HG02798 (cell line): Measurements from ENCODE around the gene CRHBP.
"Not testable (repeated sequence)": the region's sequence is repeated elsewhere in the genome, so short reads cannot be mapped to it uniquely, and the experiment has no call there.

Source experiments
- ATAC-seq: cut with Tn5 transposase; IDR thresholded peaks from one replicate; pipeline ENCODE4 v1.9.1; 2021; ENCODE audit warnings: mild to moderate bottlenecking; ENCODE audit not compliant: unreplicated experiment, poor library complexity

The CRHBP gene, protein sequence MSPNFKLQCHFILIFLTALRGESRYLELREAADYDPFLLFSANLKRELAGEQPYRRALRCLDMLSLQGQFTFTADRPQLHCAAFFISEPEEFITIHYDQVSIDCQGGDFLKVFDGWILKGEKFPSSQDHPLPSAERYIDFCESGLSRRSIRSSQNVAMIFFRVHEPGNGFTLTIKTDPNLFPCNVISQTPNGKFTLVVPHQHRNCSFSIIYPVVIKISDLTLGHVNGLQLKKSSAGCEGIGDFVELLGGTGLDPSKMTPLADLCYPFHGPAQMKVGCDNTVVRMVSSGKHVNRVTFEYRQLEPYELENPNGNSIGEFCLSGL

GRCh38 chr5:76952795-76953536 is at the start of gene CRHBP:
CRHBP (plus strand) TSS chr5:76953045; CDS start chr5:76953135, 90 bp downstream.
- no peak for ATAC-seq

DNA sequence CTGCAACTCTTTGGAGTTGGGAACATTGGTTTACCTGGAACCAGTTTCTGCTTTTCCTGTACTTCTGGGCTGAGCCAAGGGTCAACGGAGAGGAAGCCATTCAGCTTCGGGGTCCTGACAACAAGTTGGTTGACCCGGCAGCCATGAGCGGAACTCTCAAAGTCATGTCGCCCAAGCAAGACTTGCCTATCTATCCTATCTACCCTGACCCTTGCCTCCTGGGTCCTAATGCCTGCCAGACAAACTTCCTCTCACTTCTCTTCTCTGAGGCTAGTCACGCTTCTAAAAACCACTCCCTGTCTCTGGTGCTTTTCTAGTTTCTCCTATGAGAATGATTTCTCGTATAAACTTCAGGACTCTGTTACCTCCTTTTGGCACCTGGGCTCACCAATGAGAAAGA is 44.7 kb upstream of the CRHBP start:
- ATAC-seq = no peak

- not testable (repeated sequence) for ATAC-seq
Measured at GRCh38 chr5:76910344-76910933, 42.4 kb upstream of the CRHBP start.

DNA sequence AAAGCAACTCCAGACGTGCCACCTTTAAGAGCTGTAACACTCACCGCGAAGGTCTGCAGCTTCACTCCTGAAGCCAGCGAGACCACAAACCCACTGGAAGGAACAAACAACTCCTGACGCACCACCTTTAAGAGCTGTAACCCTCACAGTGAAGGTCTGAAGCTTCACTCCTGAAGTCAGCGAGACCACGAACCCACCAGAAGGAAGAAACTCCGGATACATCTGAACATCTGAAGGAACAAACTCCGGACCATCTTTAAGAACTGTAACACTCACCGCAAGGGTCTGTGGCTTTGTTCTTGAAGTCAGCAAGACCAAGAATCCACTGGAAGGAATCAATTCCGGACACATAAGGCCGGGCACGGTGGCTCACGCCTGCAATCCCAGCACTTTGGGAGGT is 38.2 kb upstream of the CRHBP start:
- ATAC-seq = not testable (repeated sequence)

- ATAC-seq = no peak
Measured at GRCh38 chr5:76918539-76918938, 34.3 kb upstream of the CRHBP start.

DNA sequence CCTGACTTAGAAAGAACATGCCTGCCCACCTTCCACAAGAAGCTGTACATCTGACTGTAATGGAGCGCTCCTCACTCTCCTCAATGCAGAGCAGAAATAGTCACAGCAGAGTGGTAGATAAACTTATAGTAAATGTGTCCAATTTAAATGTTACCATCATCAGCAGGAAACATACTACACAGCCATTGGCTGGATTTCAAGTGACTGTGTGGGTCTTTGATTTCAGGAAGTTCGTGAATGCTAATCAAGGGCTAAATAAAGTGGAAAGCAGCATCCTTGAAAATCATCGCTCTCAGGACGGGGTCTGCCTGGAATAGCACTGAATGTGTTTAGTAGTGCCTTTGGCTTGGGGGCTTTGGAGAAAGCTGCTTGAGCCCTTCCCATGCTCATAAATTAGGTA is 32.4 kb upstream of the CRHBP start:
- no peak for ATAC-seq

GRCh38 chr5:76926329-76927105 is 26.3 kb upstream of the CRHBP start:
- ATAC-seq = no peak

GRCh38 chr5:76927961-76928360 is 24.9 kb upstream of the CRHBP start:
- ATAC-seq = no peak

GRCh38 chr5:76930083-76930482 is 22.8 kb upstream of the CRHBP start:
- no peak for ATAC-seq

- ATAC-seq = no peak
Measured at GRCh38 chr5:76938177-76938576, 14.7 kb upstream of the CRHBP start.

- ATAC-seq = no peak
Measured at GRCh38 chr5:76941000-76941399, 11.8 kb upstream of the CRHBP start.

DNA sequence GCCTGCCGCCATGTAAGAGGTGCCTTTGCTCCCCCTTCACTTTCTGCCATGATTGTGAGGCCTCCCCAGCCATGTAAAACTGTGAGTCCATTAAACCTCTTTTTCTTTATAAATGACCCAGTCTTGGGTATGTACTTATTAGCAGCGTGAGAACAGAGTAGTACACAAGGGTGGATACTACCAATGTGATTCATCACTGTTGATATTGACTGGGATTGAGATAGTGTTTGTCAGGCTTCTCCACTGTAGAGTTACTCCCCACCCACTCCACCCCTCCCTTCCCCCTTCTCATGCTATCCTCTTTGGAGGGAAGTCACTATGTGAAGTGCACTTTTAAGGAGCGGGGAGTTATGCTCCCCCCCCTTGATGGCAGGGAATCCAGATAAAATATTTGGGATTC is 11.4 kb upstream of the CRHBP start:
- ATAC-seq = no peak

DNA sequence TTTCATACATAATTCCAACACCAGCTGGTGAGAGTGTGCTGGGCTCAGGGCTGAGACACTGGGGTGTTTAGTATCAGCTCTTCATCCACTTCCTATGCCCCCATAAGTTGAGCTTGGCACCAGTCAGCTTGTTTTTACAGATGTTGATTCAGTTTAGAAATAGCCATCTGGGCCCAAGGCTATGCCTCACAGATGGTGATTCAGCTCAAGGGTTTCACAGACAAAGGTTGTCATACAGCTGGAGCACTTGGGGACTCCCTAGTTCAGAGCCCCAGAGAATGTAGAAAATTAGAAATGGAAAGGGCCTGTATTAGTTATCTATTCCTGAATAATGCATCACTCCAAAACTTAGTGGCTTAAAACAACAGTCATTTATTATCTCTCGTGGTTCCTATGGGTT is 10.3 kb upstream of the CRHBP start:
- no peak for ATAC-seq

- no peak for ATAC-seq
Measured at GRCh38 chr5:76943006-76943405, 9.8 kb upstream of the CRHBP start.

DNA sequence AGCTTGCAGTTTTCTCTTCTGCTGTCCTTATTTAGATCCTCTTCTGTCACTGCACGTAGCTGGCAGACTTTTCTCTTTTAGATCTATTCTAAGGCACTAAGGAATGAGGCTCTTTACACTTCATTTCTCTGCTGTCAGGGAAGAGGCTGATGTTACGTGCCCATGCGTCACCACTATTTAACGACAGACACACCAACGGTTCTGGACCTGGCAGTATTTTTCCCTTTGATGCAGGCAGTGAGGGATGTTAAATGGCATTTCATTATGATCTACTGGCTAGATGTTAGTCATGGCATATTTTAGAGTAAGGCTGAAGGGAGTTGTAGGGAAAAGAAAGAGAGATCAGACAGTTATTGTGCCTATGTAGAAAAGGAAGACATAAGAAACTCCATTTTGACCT is 8.2 kb upstream of the CRHBP start:
- no peak for ATAC-seq

DNA sequence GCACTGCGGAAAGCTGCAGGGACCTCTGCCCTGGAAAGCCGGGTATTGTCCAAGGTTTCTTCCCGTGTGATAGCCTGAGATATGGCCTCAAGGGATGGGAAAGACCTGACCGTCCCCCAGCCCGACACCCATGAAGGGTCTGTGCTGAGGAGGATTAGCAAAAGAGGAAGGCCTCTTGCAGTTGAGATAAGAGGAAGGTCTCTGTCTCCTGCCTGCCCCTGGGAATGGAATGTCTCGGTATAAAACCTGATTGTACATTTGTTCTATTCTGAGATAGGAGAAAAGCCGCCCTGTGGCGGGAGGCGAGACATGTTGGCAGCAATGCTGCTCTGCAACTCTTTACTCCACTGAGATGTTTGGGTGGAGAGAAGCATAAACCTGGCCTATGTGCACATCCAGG is 7.6 kb upstream of the CRHBP start:
- ATAC-seq = not testable (repeated sequence)

DNA sequence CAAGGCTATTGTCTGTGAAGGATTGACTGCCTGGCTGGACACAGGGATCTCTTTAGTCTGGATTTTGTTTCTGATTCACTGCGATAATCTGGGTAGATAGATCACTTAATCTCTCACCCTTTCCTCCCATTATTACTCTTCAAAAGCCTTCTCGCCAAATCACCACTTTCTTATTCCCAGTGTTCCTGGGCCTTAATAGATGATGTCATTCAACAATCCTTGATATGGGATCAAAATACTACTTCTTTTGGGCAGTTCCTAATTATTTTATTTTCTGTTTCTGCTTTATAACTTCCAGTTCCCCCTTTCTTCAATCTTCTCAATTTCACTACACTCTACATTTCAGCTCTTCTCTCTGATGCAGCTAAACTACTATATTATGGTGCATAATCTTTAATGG is 6.8 kb upstream of the CRHBP start:
- no peak for ATAC-seq

GRCh38 chr5:76947082-76947503 is 5.8 kb upstream of the CRHBP start:
- no peak for ATAC-seq

DNA sequence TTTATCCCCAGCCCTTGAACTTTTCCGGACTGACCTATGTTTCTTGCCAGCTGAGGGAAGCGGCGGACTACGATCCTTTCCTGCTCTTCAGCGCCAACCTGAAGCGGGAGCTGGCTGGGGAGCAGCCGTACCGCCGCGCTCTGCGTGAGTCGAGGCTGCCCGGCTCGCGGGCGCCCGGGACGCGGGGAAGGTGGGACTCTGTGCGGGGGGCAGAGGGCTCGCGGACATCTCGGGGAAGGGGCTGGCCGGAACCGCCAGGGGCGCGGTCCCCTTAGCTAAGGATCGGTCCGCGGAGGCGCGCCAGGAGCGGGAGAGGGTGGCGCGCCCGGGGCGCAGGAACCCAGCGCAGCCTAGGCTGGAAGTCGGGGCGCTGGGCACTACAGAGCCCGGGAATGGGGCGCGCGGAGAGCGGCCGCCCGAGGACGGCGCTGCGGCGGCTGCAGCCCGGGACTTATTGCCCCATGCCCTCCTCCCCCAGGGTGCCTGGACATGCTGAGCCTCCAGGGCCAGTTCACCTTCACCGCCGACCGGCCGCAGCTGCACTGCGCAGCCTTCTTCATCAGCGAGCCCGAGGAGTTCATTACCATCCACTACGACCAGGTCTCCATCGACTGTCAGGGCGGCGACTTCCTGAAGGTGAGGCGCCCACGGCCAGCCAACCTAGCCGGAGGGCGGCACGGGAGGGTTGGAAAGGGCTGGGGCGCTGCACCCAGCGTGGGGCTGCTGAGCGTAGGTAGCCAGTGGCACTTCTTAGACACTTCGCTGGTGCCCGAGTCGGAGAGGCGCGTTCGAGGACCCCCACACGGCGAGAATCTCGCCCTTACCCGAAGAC is 922 bp downstream of the CRHBP start:
- ATAC-seq = no peak

GRCh38 chr5:76954383-76954763 is 1.5 kb downstream of the CRHBP start:
- no peak for ATAC-seq
